Measurements from ENCODE around the gene ZNF428. TPM values are rescaled to one million over a fixed set of nuclear protein-coding genes. Genes with fewer than 3 reads are reported as not detected.

ZNF428 gene
- total RNA-seq, 1 donor from 2014 or later = 53.4 TPM

GRCh38 chr19:43594081-43594697, 25.2 kb downstream of the ZNF428 start:
- no peaks in the 10 kb centered on the region for H3K27me3 Mint-ChIP-seq (ENCODE audit: low read depth, unreplicated experiment)
- H3K4me2 ChIP-seq (ENCODE audit: low read length) = peak overlapping the region; percentile 90

DNA sequence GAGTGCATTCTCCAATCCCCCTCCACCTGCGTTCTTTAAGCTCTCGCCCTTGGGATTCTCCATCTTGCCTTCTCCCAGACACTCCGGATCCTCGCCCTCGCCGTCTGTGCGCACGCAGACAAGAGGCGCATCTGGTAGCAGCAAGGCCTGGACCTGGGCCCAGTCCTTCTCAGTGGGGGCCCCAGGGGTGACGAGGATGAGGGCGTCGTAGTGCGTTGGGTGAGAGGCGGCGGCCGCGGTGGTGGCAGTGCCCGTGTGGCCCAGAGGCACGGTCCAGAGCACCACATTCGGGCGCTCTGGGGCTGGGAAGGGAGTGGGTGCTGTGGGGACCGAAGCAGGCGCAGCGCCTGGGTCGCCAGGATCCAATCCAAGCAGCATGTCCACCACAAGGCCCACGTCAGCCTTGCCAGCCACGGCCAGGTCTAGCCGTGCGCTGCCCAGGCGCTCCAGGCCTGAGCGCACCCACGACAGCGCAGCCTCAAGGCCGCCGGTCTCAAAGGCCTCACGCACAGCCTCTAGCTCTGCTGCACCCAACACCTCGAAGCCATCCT, 26.6 kb downstream of the ZNF428 start:
- Mint-ChIP-seq H3K4me3 (ENCODE audit: unreplicated experiment) (peak overlapping the region; percentile 100), H3K36me3 (ENCODE audit: low read depth, unreplicated experiment) (peaks cover 10% of the 10 kb centered on the region), H3K27ac (ENCODE audit: unreplicated experiment) (peak overlapping the region; percentile 75), H3K4me1 (ENCODE audit: low read depth, unreplicated experiment) (peaks cover 17% of the 10 kb centered on the region), H3K9me3 (ENCODE audit: unreplicated experiment) (no peaks in the 10 kb centered on the region), H3K27me3 (ENCODE audit: low read depth, unreplicated experiment) (no peaks in the 10 kb centered on the region)
- peaks cover 46% of the 10 kb centered on the region for H4K20me1 ChIP-seq (ENCODE audit: insufficient read depth, low read length)
- no peaks in the 10 kb centered on the region for H3K9me3 ChIP-seq (ENCODE audit: insufficient read depth, low read depth, low read length)
- DNase-seq (ENCODE audit: low read depth) (no peak), FAIRE-seq (no peak)
- H3K27me3 ChIP-seq (ENCODE audit: insufficient read depth, low read length) = no peaks in the 10 kb centered on the region
- no peak overlapping the region for H3K27ac ChIP-seq (ENCODE audit: low read depth, low read length)
- peaks cover 10% of the 10 kb centered on the region for H3K36me3 ChIP-seq (ENCODE audit: insufficient read depth, low read length)
- H3K4me1 ChIP-seq (ENCODE audit: insufficient read depth, low read length) = peaks cover 26% of the 10 kb centered on the region
- peaks cover 66% of the 10 kb centered on the region for H3K79me2 ChIP-seq (ENCODE audit: insufficient read depth, low read length)
- no peak overlapping the region for H3K4me2 ChIP-seq (ENCODE audit: low read length)
- H3K9ac ChIP-seq (ENCODE audit: low read length) = peak overlapping the region; percentile 87
- TF ChIP-seq EZH2 (IDR thresholded peaks at IDR 0.05; ENCODE audit: insufficient read depth, low read length) (no peak), CTCF (IDR thresholded peaks at IDR 0.05; ENCODE audit: insufficient read depth, low read depth, low read length) (no peak)
- H2AFZ ChIP-seq (ENCODE audit: low read depth, low read length) = no peak overlapping the region
- H3K4me3 ChIP-seq (ENCODE audit: insufficient read depth, low read depth, low read length) = no peak overlapping the region

More at GRCh38 chr19:43594081-43594697, 25.2 kb downstream of the ZNF428 start:
- Histone ChIP-seq H3K36me3 (ENCODE audit: insufficient read depth, low read length) (peaks cover 7% of the 10 kb centered on the region), H3K9me3 (ENCODE audit: insufficient read depth, low read depth, low read length) (no peaks in the 10 kb centered on the region), H3K79me2 (ENCODE audit: insufficient read depth, low read length) (peaks cover 75% of the 10 kb centered on the region), H3K27me3 (ENCODE audit: insufficient read depth, low read length) (no peaks in the 10 kb centered on the region), H3K4me1 (ENCODE audit: insufficient read depth, low read length) (peaks cover 28% of the 10 kb centered on the region), H3K9ac (ENCODE audit: low read length) (peak overlapping the region; percentile 87), H2AFZ (ENCODE audit: low read depth, low read length) (no peak overlapping the region), H4K20me1 (ENCODE audit: insufficient read depth, low read length) (peaks cover 39% of the 10 kb centered on the region), H3K4me3 (ENCODE audit: insufficient read depth, low read depth, low read length) (peak overlapping the region; percentile 85), H3K27ac (ENCODE audit: low read depth, low read length) (no peak overlapping the region)
- no peak overlapping the region for H3K27ac Mint-ChIP-seq (ENCODE audit: unreplicated experiment)
- FAIRE-seq = no peak
- peaks cover 20% of the 10 kb centered on the region for H3K4me1 Mint-ChIP-seq (ENCODE audit: low read depth, unreplicated experiment)
- TF ChIP-seq CTCF (IDR thresholded peaks at IDR 0.05; ENCODE audit: insufficient read depth, low read depth, low read length) (no peak), EZH2 (IDR thresholded peaks at IDR 0.05; ENCODE audit: insufficient read depth, low read length) (no peak)
- no peaks in the 10 kb centered on the region for H3K9me3 Mint-ChIP-seq (ENCODE audit: unreplicated experiment)
- peak overlapping the region; percentile 100 for H3K4me3 Mint-ChIP-seq (ENCODE audit: unreplicated experiment)
- H3K36me3 Mint-ChIP-seq (ENCODE audit: low read depth, unreplicated experiment) = peaks cover 8% of the 10 kb centered on the region
- DNase-seq (ENCODE audit: low read depth) = no peak

Measured in astrocyte (in vitro differentiated cells and primary cell).